Activated T-helper 2 cell treated with anti-CD3 and anti-CD28 coated beads, Interferon-gamma antibody, Interleukin-2, Interleukin-4, amounts not matched to agents 10 μg/mL and 5 μg/mL and 100 μg/mL, durations not matched to agents 14 hours and 24 hours and 36 hours (primary cell): ENCODE data around the gene PSME1. TPM values are rescaled to one million over a fixed set of nuclear protein-coding genes. Genes with fewer than 3 reads are reported as not detected.
A peak's percentile ranks its signal among the peaks of the same experiment; 100 is the strongest.

Experiments
- DNase-seq: peaks from one replicate; pipeline ENCODE4 v3.0.0; 2021; ENCODE audit warnings: low spot score
- H3K27ac Mint-ChIP-seq: one replicate; pipeline ENCODE4 v1.8.0; 2021; ENCODE audit warnings: mixed read lengths
- H3K27me3 Mint-ChIP-seq: one replicate; pipeline ENCODE4 v1.8.0; 2021; ENCODE audit warnings: low read depth, mixed read lengths
- H3K36me3 Mint-ChIP-seq: one replicate; pipeline ENCODE4 v1.8.0; 2021; ENCODE audit warnings: low read depth, mixed read lengths
- H3K4me1 Mint-ChIP-seq: one replicate; pipeline ENCODE4 v1.8.0; 2021; ENCODE audit warnings: low read depth, mixed read lengths
- H3K4me3 Mint-ChIP-seq: one replicate; pipeline ENCODE4 v1.8.0; 2021; ENCODE audit warnings: low read depth, mild to moderate bottlenecking, moderate library complexity, mixed read lengths
- H3K9me3 Mint-ChIP-seq: one replicate; pipeline ENCODE4 v1.8.0; 2021; ENCODE audit warnings: mixed read lengths
- intact Hi-C: fragments of 100-400 bp; cut with micrococcal nuclease; formaldehyde crosslinking; loops from one replicate; pipeline ENCODE4 v1.15.1; 2023
- total RNA-seq: library from RNA; stranded (reverse); gene quantifications from 2 replicates; pipeline ENCODE4 v1.2.3, GENCODE V29; 2022

Gene PSME1
- total RNA-seq, 1 donor from 2014 or later = 342 TPM

DNA sequence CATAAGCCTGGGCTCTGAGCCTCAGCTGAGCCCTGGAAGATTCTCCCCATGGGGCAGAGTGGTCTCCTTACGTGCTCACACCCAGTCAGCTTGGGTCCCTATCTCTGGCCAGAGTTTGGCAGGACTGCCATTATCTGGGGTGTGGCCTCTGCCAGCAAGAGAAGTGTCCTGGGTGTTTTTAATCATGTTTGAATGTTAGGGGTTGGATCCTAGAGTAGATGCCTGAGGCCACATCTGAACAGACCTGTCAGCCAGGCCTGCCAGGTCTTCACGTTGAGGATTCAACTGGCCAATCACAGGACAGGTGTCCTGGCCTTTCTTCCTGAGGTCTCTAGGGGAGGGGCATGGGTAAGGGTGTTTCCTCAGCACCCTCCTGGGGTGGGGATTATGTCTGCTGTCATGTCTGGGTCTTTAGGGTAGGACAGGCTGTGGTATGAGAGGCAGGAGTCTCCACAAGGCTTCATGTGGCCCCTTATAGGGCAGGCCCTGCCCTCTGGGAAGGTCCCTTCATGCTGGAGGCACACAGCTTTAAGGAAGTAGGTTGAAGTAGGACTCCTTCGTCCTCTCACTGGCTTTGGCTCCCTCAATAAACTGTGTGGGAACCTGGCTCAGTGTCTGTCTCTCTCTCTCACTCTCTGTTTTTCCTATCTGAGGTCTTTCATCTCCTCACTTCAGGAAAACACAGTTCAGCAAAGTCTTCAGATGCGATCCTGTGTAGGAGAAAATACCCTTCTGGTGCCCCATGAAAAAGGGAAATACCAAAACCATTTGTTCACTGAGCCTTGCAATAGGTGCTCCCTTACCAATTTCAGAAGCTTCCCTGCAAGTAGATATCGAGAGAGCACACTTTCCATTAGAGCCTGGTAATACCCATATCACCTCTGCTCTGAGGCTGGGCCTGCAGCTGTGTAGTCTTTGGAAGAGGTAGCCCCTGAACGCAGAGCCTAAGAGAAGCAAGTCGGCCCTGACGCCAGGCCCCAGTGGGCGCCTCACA lies 12.3 kb upstream of the PSME1 start:
- Mint-ChIP-seq H3K4me3 (no peak overlapping the region), H3K4me1 (peaks cover 5% of the 10 kb centered on the region), H3K9me3 (no peaks in the 10 kb centered on the region), H3K36me3 (peaks cover 44% of the 10 kb centered on the region), H3K27me3 (no peaks in the 10 kb centered on the region), H3K27ac (no peak overlapping the region)
- no peak for DNase-seq
- intact Hi-C loops = no loop called here

DNA sequence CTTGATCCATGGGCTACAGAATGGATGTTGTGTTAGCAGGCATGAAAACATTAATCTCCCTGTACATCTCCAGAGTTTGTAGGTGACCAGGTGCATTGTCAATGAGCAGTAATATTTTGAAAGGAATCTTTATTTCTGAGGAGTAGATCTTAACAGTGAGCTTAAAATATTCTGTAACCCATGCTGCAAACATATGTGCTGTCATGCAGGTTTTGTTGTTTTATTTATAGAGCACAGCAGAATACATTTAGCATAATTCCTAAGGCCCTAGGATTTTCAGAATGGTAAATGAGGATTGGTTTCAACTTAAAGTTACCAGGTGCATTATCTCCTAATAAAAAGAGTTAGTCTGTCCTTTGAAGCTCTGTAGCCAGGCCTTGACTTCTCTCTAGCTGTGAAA lies 9.1 kb upstream of the PSME1 start:
- intact Hi-C loops = no loop called here
- Mint-ChIP-seq H3K27ac (no peak overlapping the region), H3K9me3 (no peaks in the 10 kb centered on the region), H3K4me3 (no peak overlapping the region), H3K4me1 (peaks cover 2% of the 10 kb centered on the region), H3K36me3 (peaks cover 16% of the 10 kb centered on the region), H3K27me3 (no peaks in the 10 kb centered on the region)
- DNase-seq = no peak

DNA sequence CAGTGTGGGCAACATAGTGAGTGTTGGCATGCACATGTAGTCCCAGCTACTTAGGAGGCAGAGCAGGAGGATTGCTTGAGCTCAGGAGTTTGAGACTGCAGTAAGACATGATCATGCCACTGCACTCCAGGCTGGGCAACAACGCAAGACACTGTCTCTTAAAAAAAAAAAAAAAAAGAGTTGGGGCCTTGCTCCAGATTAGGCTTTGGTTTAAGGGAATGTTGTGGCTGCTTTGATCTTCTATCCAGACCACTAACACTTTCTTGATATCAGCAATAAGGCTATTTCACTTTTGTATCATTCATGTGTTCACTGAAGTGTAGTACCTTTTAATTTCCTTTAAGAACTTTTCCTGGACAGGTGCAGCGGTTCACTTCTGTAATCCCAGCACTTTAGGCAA lies 8.3 kb upstream of the PSME1 start:
- Mint-ChIP-seq H3K27ac (no peak overlapping the region), H3K36me3 (peaks cover 16% of the 10 kb centered on the region), H3K9me3 (no peaks in the 10 kb centered on the region), H3K4me1 (peaks cover 9% of the 10 kb centered on the region), H3K4me3 (no peak overlapping the region), H3K27me3 (no peaks in the 10 kb centered on the region)
- DNase-seq = no peak
- intact Hi-C loops = no loop called here

DNA sequence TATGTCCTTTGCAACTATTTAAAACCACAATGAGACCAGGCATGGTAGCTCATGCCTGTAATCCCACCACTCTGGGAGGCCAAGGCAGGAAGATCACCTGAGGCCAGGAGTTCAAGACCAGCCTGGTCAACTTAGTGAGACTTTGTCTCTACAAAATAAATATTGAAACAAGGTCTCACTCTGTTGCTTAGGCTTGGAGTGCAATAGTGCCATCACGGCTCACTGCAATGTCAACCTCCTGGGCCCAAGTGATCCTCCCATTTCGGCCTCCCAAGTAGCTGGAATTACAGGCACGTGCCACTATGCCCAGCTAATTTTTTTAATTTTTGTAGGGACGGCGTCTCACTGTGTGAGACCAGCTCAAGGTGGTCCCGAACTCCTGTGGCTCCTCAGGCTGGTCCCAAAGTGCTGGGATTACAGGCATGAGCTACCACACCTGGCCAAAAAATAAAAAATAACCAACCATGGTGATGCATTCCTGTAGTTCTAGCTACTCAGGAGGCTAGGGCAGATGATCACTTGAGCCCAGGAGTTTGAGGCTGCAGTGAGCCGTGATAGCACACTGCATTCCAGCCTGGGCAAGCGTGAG lies 6.5 kb upstream of the PSME1 start:
- intact Hi-C loops = no loop called here
- no peak overlapping the region for H3K27ac Mint-ChIP-seq

DNA sequence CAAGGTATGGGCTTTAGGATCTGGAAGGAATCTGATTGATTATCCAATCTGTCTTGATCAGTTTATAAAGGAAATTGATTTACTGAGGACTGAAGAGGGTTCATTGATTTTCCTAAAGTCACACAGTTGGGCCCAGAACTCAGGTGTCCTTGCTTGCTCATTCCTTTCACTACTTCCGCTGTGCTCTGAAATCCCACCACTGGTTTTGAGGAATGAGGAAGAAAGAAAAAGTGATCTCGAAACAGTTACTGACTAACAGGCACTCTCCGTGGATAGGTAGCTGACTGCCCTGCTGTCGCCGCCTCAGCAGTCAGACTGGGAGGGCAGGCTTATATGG lies 5.6 kb upstream of the PSME1 start, which contains the start of gene FITM1:
Gene FITM1 (plus strand): TSS at position 280 of the 337 bp plus-strand sequence. CDS start 905 bp downstream, outside the sequence.
- H3K27ac Mint-ChIP-seq = no peak within 1 kb of the TSS
- intact Hi-C loops = no loop called here

More for the DNA sequence above, 6.5 kb upstream of the PSME1 start:
- H3K4me1 Mint-ChIP-seq = peaks cover 13% of the 10 kb centered on the region
- no peaks in the 10 kb centered on the region for H3K9me3 Mint-ChIP-seq
- H3K27me3 Mint-ChIP-seq = no peaks in the 10 kb centered on the region
- peaks cover 8% of the 10 kb centered on the region for H3K36me3 Mint-ChIP-seq
- DNase-seq = no peak
- no peak overlapping the region for H3K4me3 Mint-ChIP-seq

DNA sequence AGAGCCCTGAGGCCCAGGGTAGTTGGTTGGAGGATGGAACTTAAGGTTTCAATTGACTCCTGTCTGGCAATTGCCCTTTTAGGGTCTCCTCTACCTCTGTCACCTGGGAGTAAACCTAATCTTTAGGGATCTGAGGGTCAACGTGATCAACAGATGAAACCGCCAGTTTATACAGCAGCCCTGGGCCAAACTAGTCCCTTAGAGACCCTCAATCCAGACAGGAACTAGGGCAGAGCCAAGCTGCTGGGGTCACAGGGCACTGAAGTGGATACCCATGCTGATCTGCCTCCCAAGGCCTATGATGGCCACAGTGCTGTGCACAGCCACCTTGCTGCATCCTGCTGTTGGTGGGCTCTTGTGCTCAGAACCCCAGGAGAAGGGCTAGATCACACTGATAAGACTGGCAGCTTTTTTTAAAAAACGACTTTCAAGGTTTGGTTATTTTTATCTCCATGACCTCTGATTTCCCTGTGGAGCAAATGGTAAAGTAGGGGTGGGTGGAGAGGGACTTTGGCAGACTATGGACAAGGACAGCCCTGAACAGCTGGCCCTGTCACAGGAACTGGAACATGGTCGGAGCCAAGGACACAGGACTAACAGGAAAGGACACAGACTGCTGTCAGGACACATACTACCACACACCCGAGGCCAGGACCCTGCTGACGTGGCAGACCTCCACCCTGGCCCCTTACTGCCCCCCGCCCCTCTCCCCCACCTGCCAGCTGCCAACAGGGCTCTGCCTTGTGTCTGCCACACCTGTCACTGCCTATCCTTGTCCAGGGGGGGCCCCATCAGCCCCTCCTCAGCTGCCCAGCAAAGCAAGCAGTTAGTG lies 5.1 kb upstream of the PSME1 start:
- no peak for DNase-seq
- H3K9me3 Mint-ChIP-seq = no peaks in the 10 kb centered on the region
- no peak overlapping the region for H3K4me3 Mint-ChIP-seq
- H3K27ac Mint-ChIP-seq = no peak overlapping the region
- intact Hi-C loops = no loop called here
- peaks cover 8% of the 10 kb centered on the region for H3K36me3 Mint-ChIP-seq
- peaks cover 20% of the 10 kb centered on the region for H3K4me1 Mint-ChIP-seq
- H3K27me3 Mint-ChIP-seq = no peaks in the 10 kb centered on the region

More for the DNA sequence above, 5.6 kb upstream of the PSME1 start, which contains the start of gene FITM1:
- DNase-seq = no peak
- peaks cover 8% of the 10 kb centered on the region for H3K36me3 Mint-ChIP-seq
- peaks cover 17% of the 10 kb centered on the region for H3K4me1 Mint-ChIP-seq
- H3K4me3 Mint-ChIP-seq = no peak within 1 kb of the TSS
- H3K9me3 Mint-ChIP-seq = no peaks in the 10 kb centered on the region
- H3K27me3 Mint-ChIP-seq = no peaks in the 10 kb centered on the region

DNA sequence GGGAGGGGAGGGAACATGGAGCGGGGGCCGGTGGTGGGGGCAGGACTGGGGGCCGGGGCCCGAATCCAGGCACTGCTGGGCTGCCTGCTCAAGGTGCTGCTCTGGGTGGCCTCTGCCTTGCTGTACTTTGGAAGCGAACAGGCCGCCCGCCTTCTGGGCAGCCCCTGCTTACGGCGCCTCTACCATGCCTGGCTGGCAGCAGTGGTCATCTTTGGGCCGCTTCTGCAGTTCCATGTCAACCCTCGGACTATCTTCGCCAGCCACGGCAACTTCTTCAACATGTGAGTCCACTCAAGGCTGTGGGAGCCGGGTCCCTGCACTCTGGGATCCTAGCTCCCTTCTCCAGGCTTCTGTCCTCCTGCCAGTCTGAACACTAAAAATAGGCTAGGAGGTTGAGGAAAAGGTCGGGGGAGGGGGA lies 4.4 kb upstream of the PSME1 start:
- Mint-ChIP-seq H3K36me3 (peaks cover 10% of the 10 kb centered on the region), H3K27ac (no peak overlapping the region), H3K9me3 (no peaks in the 10 kb centered on the region), H3K4me3 (no peak overlapping the region), H3K27me3 (no peaks in the 10 kb centered on the region), H3K4me1 (peaks cover 21% of the 10 kb centered on the region)
- DNase-seq = no peak
- intact Hi-C loops = no loop called here

DNA sequence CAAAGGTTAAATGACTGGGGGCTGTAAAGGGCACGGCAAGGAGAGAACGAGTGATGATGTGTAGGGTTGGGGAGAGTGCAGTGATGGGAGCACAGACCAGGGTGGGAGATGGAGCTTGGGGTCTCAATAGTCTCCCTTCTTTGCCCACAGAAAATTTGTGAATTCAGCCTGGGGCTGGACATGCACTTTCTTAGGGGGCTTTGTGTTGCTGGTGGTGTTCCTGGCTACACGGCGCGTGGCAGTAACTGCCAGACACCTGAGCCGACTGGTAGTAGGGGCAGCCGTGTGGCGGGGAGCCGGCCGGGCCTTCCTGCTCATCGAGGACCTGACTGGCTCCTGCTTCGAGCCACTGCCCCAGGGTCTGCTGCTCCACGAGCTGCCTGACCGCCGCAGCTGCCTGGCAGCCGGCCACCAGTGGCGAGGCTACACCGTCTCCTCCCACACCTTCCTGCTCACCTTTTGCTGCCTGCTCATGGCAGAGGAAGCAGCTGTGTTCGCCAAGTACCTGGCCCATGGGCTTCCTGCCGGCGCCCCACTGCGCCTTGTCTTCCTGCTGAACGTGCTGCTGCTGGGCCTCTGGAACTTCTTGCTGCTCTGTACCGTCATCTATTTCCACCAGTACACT lies 3.8 kb upstream of the PSME1 start:
- Mint-ChIP-seq H3K4me1 (peaks cover 27% of the 10 kb centered on the region), H3K4me3 (no peak overlapping the region), H3K9me3 (no peaks in the 10 kb centered on the region), H3K27ac (no peak overlapping the region), H3K36me3 (peaks cover 16% of the 10 kb centered on the region), H3K27me3 (no peaks in the 10 kb centered on the region)
- no peak for DNase-seq
- intact Hi-C loops = no loop called here

DNA sequence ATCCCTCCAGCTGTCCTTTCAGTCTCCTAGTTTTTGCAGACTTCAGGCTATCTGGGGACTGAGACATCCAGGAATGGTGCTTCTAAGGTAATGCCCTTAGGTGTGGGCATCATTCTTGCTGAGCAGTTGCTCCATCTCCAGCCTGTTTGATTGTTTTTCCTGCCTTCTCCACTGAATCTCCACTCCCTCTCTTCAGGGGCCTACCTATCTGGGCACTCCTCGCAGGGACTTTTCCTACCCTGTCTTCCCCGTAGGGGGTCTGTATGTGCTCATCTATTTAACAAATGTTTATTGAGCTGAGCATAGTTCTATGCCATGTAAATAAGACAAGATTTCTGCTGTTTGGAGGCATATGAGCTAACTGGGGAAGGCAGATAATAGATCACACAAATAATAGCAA lies 3.0 kb upstream of the PSME1 start:
- Mint-ChIP-seq H3K27me3 (no peaks in the 10 kb centered on the region), H3K27ac (no peak overlapping the region), H3K4me1 (peaks cover 29% of the 10 kb centered on the region), H3K9me3 (no peaks in the 10 kb centered on the region), H3K4me3 (no peak overlapping the region), H3K36me3 (peaks cover 22% of the 10 kb centered on the region)
- intact Hi-C loops = no loop called here
- DNase-seq = no peak

DNA sequence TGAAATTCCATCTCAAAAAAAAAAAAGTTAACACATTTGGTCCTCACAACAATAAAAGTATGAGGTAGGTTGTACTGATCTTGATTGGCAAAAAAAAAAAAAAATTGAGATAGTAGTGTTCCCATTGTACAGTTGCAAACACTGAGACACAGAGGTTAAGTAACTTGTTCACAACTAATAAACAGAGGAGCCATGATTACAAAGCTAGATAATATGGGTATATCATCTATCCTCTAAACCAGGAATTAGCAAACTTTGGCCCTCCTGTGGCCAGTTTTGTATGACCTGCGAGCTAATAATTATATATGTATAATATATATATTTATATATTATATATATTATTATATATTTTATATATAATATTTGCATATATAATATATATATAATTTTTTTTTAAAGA lies 2.3 kb upstream of the PSME1 start:
- no peak for DNase-seq
- no peak overlapping the region for H3K27ac Mint-ChIP-seq
- peaks cover 35% of the 10 kb centered on the region for H3K4me1 Mint-ChIP-seq
- peaks cover 29% of the 10 kb centered on the region for H3K36me3 Mint-ChIP-seq
- intact Hi-C loops = no loop called here
- no peaks in the 10 kb centered on the region for H3K27me3 Mint-ChIP-seq
- no peaks in the 10 kb centered on the region for H3K9me3 Mint-ChIP-seq
- no peak overlapping the region for H3K4me3 Mint-ChIP-seq

DNA sequence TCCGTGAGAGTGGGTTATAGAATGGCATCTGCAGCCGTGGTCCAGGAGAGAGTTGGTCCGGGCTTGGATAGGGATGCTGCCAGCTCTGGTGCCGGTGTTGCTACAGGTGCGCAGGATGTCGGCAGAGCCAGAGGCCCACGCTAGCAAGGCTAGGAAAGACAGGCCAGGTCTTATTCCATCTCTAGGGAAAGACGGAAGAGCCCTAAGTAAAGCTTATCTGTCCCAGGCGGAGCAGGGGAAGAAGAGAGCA lies 485 bp upstream of the PSME1 start:
- peaks cover 45% of the 10 kb centered on the region for H3K36me3 Mint-ChIP-seq
- intact Hi-C loops = no loop called here
- peaks cover 47% of the 10 kb centered on the region for H3K4me1 Mint-ChIP-seq
- peak overlapping the region; percentile 86 for H3K27ac Mint-ChIP-seq
- H3K9me3 Mint-ChIP-seq = no peaks in the 10 kb centered on the region
- H3K27me3 Mint-ChIP-seq = no peaks in the 10 kb centered on the region
- DNase-seq = no peak
- H3K4me3 Mint-ChIP-seq = peak overlapping the region; percentile 91

DNA sequence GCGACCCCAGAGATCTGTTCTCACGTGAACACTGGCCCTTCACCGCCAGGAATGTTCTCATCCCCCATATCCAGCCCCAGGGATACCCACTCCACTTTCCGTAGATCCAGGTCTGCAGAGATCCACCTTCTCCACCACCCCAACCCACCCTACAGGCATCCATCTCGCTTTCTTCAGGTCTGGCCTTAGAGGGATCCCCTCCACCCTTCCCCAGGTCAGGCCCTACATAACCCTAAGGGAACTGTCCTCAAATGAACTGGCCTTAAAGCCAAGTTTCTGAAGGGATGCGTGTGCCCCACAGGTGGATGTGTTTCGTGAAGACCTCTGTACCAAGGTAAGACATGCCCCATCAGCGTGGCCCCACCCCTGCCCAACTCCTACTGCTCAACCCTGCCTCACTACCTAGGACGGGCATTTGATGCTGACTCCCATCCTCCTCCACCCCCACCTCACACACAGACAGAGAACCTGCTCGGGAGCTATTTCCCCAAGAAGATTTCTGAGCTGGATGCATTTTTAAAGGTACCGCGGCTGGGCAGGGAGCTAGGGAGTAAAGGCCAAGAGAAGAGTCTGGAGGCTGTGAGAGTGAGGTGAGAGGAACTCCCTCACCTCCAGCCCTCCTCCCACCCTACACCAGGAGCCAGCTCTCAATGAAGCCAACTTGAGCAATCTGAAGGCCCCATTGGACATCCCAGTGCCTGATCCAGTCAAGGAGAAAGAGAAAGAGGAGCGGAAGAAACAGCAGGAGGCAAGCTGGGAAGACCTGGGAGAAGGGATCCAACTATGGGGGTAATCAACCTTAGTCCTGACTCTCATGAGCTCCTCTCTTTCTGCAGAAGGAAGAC lies 912 bp downstream of the PSME1 start:
- DNase-seq = no peak
- no peaks in the 10 kb centered on the region for H3K27me3 Mint-ChIP-seq
- H3K4me1 Mint-ChIP-seq = peaks cover 48% of the 10 kb centered on the region

More for the DNA sequence above, 912 bp downstream of the PSME1 start:
- intact Hi-C loops = loop anchor here (1.0 kb wide), 3 partner anchors 10 to 24 kb away; partner anchors contain the start of genes IRF9 and RNF31
- Mint-ChIP-seq H3K9me3 (no peaks in the 10 kb centered on the region), H3K4me3 (peak overlapping the region; percentile 92), H3K27ac (peak overlapping the region; percentile 91), H3K36me3 (peaks cover 52% of the 10 kb centered on the region)
